Measurements from ENCODE around the gene BRME1. TPM values are rescaled to one million over a fixed set of nuclear protein-coding genes. Genes with fewer than 3 reads are reported as not detected.
A peak's percentile ranks its signal among the peaks of the same experiment; 100 is the strongest.

BRME1 gene
- total RNA-seq, 1 experiment from 2014 or later, result 13.9 TPM

- no peak for DNase-seq
- intact Hi-C loops (cut with micrococcal nuclease; ENCODE audit: unreplicated experiment), result no loop called here
- ChIA-PET POLR2A (ENCODE audit: unreplicated experiment) (interaction anchor here (0.6 kb wide), 2 partner anchors 442 to 957 kb away, joined by 3 read pairs; no protein-coding TSS in a partner anchor), CTCF (interaction anchor here (0.6 kb wide), 1 partner anchor 57 kb away, joined by 5 read pairs; no protein-coding TSS in a partner anchor)
- H4K20me1 ChIP-seq (ENCODE audit: insufficient read depth), result no peaks in the 10 kb centered on the region
- no TSS peak for BruUV-seq (replicated peaks)
- H3K36me3 ChIP-seq (ENCODE audit: low read depth), result no peaks in the 10 kb centered on the region
- no peak within 1 kb of the TSS for H3K27ac ChIP-seq
- no peak for TF ChIP-seq CTCF (conservative IDR thresholded peaks at IDR 0.05)
- no peak for TF ChIP-seq EZH2 (IDR thresholded peaks at IDR 0.05; ENCODE audit: low read depth)
- H3K9me3 ChIP-seq (ENCODE audit: insufficient read depth, low read depth), result no peaks in the 10 kb centered on the region
- no peaks in the 10 kb centered on the region for H3K9me2 ChIP-seq (ENCODE audit: insufficient read depth)
- H3K4me3 ChIP-seq, result no peak within 1 kb of the TSS
- H3K4me2 ChIP-seq, result peak within 1 kb of the TSS; percentile 13; the same call in 1 of the 2 replicates
- no peaks in the 10 kb centered on the region for H3K4me1 ChIP-seq (replicated peaks; ENCODE audit: insufficient read depth)
- no peaks in the 10 kb centered on the region for H3K79me2 ChIP-seq (ENCODE audit: low read depth)
- H2AFZ ChIP-seq, result no peak within 1 kb of the TSS
- no peaks in the 10 kb centered on the region for H3K27me3 ChIP-seq (ENCODE audit: insufficient read depth, low read depth)
- peaks cover 19% of the 10 kb centered on the region; the same call in 1 of the 2 replicates for H3F3A ChIP-seq (ENCODE audit: insufficient read depth, low read depth)
Observed at GRCh38 chr19:13938301-13939064, 32.6 kb upstream of the BRME1 start, which contains the start of gene PODNL1. Gene PODNL1, minus strand, starts transcription at chr19:13938417. Its CDS starts 236 bp downstream, at chr19:13938181.

- BruUV-seq (replicated peaks), result no TSS peak
- H3K4me1 ChIP-seq (replicated peaks; ENCODE audit: insufficient read depth), result no peaks in the 10 kb centered on the region
- H3K9me3 ChIP-seq (ENCODE audit: insufficient read depth, low read depth), result no peaks in the 10 kb centered on the region
- no peaks in the 10 kb centered on the region for H3K36me3 ChIP-seq (ENCODE audit: low read depth)
- POLR2A ChIA-PET (ENCODE audit: unreplicated experiment), result no interaction called here
- H3F3A ChIP-seq (ENCODE audit: insufficient read depth, low read depth), result peaks cover 19% of the 10 kb centered on the region; the same call in 1 of the 2 replicates
- CTCF ChIA-PET, result interaction anchor here (0.7 kb wide), 1 partner anchor 19 kb away, joined by 3 read pairs; no protein-coding TSS in a partner anchor
- no peak overlapping the region for H3K27ac ChIP-seq
- H3K4me3 ChIP-seq, result no peak overlapping the region
- intact Hi-C loops (cut with micrococcal nuclease; ENCODE audit: unreplicated experiment), result no loop called here
- H3K4me2 ChIP-seq, result peak overlapping the region; percentile 13; the same call in 1 of the 2 replicates
- no peaks in the 10 kb centered on the region for H3K9me2 ChIP-seq (ENCODE audit: insufficient read depth)
- no peaks in the 10 kb centered on the region for H4K20me1 ChIP-seq (ENCODE audit: insufficient read depth)
- TF ChIP-seq EZH2 (IDR thresholded peaks at IDR 0.05; ENCODE audit: low read depth) (no peak), CTCF (conservative IDR thresholded peaks at IDR 0.05) (no peak)
- no peak for DNase-seq
- no peaks in the 10 kb centered on the region for H3K27me3 ChIP-seq (ENCODE audit: insufficient read depth, low read depth)
- H3K79me2 ChIP-seq (ENCODE audit: low read depth), result no peaks in the 10 kb centered on the region
- H2AFZ ChIP-seq, result no peak overlapping the region
Observed at GRCh38 chr19:13937479-13938300, 31.8 kb upstream of the BRME1 start.

- ChIA-PET CTCF (no interaction called here), POLR2A (ENCODE audit: unreplicated experiment) (no interaction called here)
- H3K9me2 ChIP-seq (ENCODE audit: insufficient read depth), result no peaks in the 10 kb centered on the region
- no peaks in the 10 kb centered on the region for H3K9me3 ChIP-seq (ENCODE audit: insufficient read depth, low read depth)
- H3K27ac ChIP-seq, result no peak overlapping the region
- DNase-seq, result no peak
- no peaks in the 10 kb centered on the region for H4K20me1 ChIP-seq (ENCODE audit: insufficient read depth)
- intact Hi-C loops (cut with micrococcal nuclease; ENCODE audit: unreplicated experiment), result no loop called here
- TF ChIP-seq CTCF (conservative IDR thresholded peaks at IDR 0.05) (no peak), EZH2 (IDR thresholded peaks at IDR 0.05; ENCODE audit: low read depth) (no peak)
- no peak overlapping the region for H3K4me2 ChIP-seq
- BruUV-seq (replicated peaks), result no TSS peak
- peaks cover 19% of the 10 kb centered on the region; the same call in 1 of the 2 replicates for H3F3A ChIP-seq (ENCODE audit: insufficient read depth, low read depth)
- H3K36me3 ChIP-seq (ENCODE audit: low read depth), result no peaks in the 10 kb centered on the region
- no peak overlapping the region for H3K4me3 ChIP-seq
- no peaks in the 10 kb centered on the region for H3K4me1 ChIP-seq (replicated peaks; ENCODE audit: insufficient read depth)
- H3K27me3 ChIP-seq (ENCODE audit: insufficient read depth, low read depth), result no peaks in the 10 kb centered on the region
- no peaks in the 10 kb centered on the region for H3K79me2 ChIP-seq (ENCODE audit: low read depth)
- H2AFZ ChIP-seq, result no peak overlapping the region
Observed at GRCh38 chr19:13935765-13936510, 30.0 kb upstream of the BRME1 start.
